ENCODE results near the gene EPSTI1.

EPSTI1 gene

GRCh38 chr13:42971691-42972347 lies 20.2 kb downstream of the EPSTI1 start:
- DNase-seq (ENCODE audit: low read depth in 1 of 2, low spot score in 1 of 2), result no peak

- no peak for DNase-seq (ENCODE audit: low read depth in 1 of 2, low spot score in 1 of 2)
Observed at GRCh38 chr13:42970824-42971690, 21.0 kb downstream of the EPSTI1 start.

GRCh38 chr13:42969565-42970172 lies 22.4 kb downstream of the EPSTI1 start:
- DNase-seq (ENCODE audit: low read depth in 1 of 2, low spot score in 1 of 2), result peak; percentile 60 to 79

- no peak for DNase-seq (ENCODE audit: low read depth in 1 of 2, low spot score in 1 of 2)
Observed at GRCh38 chr13:42968906-42969305, 23.1 kb downstream of the EPSTI1 start.

GRCh38 chr13:42967660-42968059 lies 24.4 kb downstream of the EPSTI1 start:
- no peak for DNase-seq (ENCODE audit: low read depth in 1 of 2, low spot score in 1 of 2)

- DNase-seq (ENCODE audit: low read depth in 1 of 2, low spot score in 1 of 2), result no peak
Observed at GRCh38 chr13:42965281-42965680, 26.8 kb downstream of the EPSTI1 start.

GRCh38 chr13:42964761-42965161 lies 27.3 kb downstream of the EPSTI1 start:
- DNase-seq (ENCODE audit: low read depth in 1 of 2, low spot score in 1 of 2), result no peak

- DNase-seq (ENCODE audit: low read depth in 1 of 2, low spot score in 1 of 2), result no peak
Observed at GRCh38 chr13:42959615-42960014, 32.4 kb downstream of the EPSTI1 start.

- no peak for DNase-seq (ENCODE audit: low read depth in 1 of 2, low spot score in 1 of 2)
Observed at GRCh38 chr13:42957881-42958280, 34.2 kb downstream of the EPSTI1 start.

GRCh38 chr13:42950181-42950580 lies 41.9 kb downstream of the EPSTI1 start:
- no peak for DNase-seq (ENCODE audit: low read depth in 1 of 2, low spot score in 1 of 2)

- no peak for DNase-seq (ENCODE audit: low read depth in 1 of 2, low spot score in 1 of 2)
Observed at GRCh38 chr13:42947925-42948324, 44.1 kb downstream of the EPSTI1 start.

- DNase-seq (ENCODE audit: low read depth in 1 of 2, low spot score in 1 of 2), result no peak
Observed at GRCh38 chr13:42946927-42947326, 45.1 kb downstream of the EPSTI1 start.

- DNase-seq (ENCODE audit: low read depth in 1 of 2, low spot score in 1 of 2), result no peak
Observed at GRCh38 chr13:42929886-42930535, 62.0 kb downstream of the EPSTI1 start.

GRCh38 chr13:42926555-42926954 lies 65.5 kb downstream of the EPSTI1 start:
- no peak for DNase-seq (ENCODE audit: low read depth in 1 of 2, low spot score in 1 of 2)

- no peak for DNase-seq (ENCODE audit: low read depth in 1 of 2, low spot score in 1 of 2)
Observed at GRCh38 chr13:42926043-42926442, 66.0 kb downstream of the EPSTI1 start.

- no peak for DNase-seq (ENCODE audit: low read depth in 1 of 2, low spot score in 1 of 2)
Observed at GRCh38 chr13:42925626-42926025, 66.4 kb downstream of the EPSTI1 start.

- DNase-seq (ENCODE audit: low read depth in 1 of 2, low spot score in 1 of 2), result no peak
Observed at GRCh38 chr13:42924344-42924743, 67.7 kb downstream of the EPSTI1 start.

- no peak for DNase-seq (ENCODE audit: low read depth in 1 of 2, low spot score in 1 of 2)
Observed at GRCh38 chr13:42907745-42908144, 84.3 kb downstream of the EPSTI1 start.

- DNase-seq (ENCODE audit: low read depth in 1 of 2, low spot score in 1 of 2), result no peak
Observed at GRCh38 chr13:42906257-42906656, 85.8 kb downstream of the EPSTI1 start.

- no peak for DNase-seq (ENCODE audit: low read depth in 1 of 2, low spot score in 1 of 2)
Observed at GRCh38 chr13:42905579-42905978, 86.5 kb downstream of the EPSTI1 start.

GRCh38 chr13:42899266-42899665 lies 92.8 kb downstream of the EPSTI1 start:
- no peak for DNase-seq (ENCODE audit: low read depth in 1 of 2, low spot score in 1 of 2)

- no peak for DNase-seq (ENCODE audit: low read depth in 1 of 2, low spot score in 1 of 2)
Observed at GRCh38 chr13:42895776-42896175, 96.3 kb downstream of the EPSTI1 start.
